GM19463 (cell line): ENCODE results near the gene MS4A7.
"Not testable (repeated sequence)": the region's sequence is repeated elsewhere in the genome, so short reads cannot be mapped to it uniquely, and the experiment has no call there.

Experiments used
- ATAC-seq: cut with Tn5 transposase; IDR thresholded peaks from one replicate; pipeline ENCODE4 v1.9.1; 2021; ENCODE audit warnings: mild to moderate bottlenecking, moderate library complexity; ENCODE audit not compliant: unreplicated experiment

MS4A7 gene, protein sequence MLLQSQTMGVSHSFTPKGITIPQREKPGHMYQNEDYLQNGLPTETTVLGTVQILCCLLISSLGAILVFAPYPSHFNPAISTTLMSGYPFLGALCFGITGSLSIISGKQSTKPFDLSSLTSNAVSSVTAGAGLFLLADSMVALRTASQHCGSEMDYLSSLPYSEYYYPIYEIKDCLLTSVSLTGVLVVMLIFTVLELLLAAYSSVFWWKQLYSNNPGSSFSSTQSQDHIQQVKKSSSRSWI

GRCh38 chr11:60378354-60378753, at the start of gene MS4A7:
MS4A7 (plus strand) TSS chr11:60378532; CDS start chr11:60383142, 4,610 bp downstream.
- peak; percentile 93 for ATAC-seq

- no peak for ATAC-seq
Measured at GRCh38 chr11:60332846-60333245, 45.5 kb upstream of the MS4A7 start.

- no peak for ATAC-seq
Measured at GRCh38 chr11:60334005-60334620, 44.2 kb upstream of the MS4A7 start.

DNA sequence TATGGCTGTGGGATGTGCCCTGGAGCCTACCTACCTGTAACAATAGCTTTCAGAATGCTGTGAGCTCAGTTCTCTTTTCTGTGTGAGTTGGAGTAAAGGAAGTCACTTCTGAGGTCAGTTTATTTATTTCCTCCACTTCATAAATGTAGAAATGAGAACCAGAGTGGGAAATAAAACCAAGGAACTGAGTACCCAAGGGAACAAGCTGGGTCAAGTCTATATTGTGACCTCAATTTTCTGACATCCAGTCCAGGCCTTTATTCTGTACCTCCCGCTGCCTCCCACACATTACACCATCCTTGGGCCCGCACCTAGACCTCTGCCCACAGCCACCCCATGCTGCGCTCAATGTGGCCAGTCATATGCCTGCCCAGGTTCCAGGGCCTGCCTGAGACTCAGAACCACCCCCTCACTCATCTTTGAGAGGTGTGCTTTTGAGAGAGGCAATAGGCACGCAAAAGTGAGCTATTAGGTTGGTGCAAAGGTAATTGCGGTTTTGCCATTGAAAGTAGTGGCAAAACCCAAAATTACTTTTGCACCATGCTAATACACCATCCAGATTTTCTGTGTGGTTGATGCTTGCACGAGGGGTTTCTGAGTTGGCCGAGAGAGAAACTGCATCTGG, 41.5 kb upstream of the MS4A7 start:
- peak; percentile 65 for ATAC-seq

- ATAC-seq: no peak
Measured at GRCh38 chr11:60338053-60338452, 40.3 kb upstream of the MS4A7 start.

GRCh38 chr11:60339356-60339755, 39.0 kb upstream of the MS4A7 start:
- no peak for ATAC-seq

GRCh38 chr11:60343094-60343704, 35.1 kb upstream of the MS4A7 start:
- ATAC-seq: no peak

- no peak for ATAC-seq
Measured at GRCh38 chr11:60344146-60344545, 34.2 kb upstream of the MS4A7 start.

DNA sequence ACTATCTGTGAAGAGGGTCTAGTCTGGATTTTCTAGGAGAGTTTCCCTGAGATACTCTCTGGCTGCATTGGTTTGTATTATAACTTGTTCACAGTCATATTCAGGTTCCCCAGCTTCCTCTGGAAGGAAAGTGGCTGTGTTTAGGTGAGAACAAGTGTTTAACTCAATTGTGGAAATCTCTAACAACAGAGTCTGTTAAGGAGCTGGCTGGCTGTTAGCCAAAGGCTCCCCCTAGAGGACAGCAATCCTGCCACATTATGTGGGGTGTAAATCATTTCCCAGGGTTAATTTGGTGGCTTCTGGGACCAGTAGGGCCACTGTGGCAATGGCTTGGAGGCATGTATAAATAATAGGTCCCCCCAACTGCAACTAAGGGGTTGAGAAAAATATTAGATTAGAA, 32.8 kb upstream of the MS4A7 start:
- ATAC-seq: no peak

- ATAC-seq: peak; percentile 66
Measured at GRCh38 chr11:60347084-60347797, 31.1 kb upstream of the MS4A7 start.

DNA sequence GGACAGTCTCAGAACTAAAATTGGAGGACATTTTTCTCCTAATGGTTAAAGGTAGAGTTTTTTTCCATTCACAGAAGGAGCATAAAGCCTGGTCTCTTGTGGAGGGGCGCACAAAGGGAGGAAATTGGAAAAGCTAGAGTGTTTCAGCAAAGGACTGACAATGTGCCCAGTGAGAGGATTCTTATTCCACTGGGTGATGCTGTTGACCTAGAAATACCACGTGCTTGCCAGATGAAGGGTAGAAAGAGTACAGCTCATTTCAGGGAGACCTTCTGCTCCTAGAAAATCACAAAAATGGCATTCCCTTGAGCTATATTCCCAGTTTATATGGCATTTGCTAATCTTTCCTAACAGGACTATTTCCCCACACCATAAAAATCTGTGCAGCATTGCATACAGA, 30.2 kb upstream of the MS4A7 start:
- ATAC-seq: no peak

- no peak for ATAC-seq
Measured at GRCh38 chr11:60349990-60350389, 28.3 kb upstream of the MS4A7 start.

- ATAC-seq: no peak
Measured at GRCh38 chr11:60357771-60358170, 20.6 kb upstream of the MS4A7 start.

DNA sequence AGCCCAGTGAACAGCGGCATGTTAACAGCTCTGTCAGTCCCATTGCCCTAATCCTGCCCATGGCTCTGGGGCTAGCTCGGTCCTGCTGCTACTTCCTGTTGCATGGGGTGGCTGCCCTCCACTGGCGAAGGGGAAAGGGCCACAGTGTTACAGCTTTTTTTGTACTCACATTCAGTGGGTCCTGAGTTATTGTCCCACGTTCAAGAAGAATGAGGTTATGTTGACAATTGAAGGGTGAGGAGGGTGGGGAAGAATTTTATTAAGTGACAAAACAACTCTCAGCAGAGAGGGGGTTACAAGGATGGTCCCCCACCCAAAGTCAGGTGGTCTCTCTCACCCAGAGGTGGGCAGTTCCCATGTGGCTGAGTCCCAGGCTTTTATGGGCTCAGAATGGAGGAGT, 17.7 kb upstream of the MS4A7 start:
- no peak for ATAC-seq

GRCh38 chr11:60362241-60362640, 16.1 kb upstream of the MS4A7 start:
- no peak for ATAC-seq

DNA sequence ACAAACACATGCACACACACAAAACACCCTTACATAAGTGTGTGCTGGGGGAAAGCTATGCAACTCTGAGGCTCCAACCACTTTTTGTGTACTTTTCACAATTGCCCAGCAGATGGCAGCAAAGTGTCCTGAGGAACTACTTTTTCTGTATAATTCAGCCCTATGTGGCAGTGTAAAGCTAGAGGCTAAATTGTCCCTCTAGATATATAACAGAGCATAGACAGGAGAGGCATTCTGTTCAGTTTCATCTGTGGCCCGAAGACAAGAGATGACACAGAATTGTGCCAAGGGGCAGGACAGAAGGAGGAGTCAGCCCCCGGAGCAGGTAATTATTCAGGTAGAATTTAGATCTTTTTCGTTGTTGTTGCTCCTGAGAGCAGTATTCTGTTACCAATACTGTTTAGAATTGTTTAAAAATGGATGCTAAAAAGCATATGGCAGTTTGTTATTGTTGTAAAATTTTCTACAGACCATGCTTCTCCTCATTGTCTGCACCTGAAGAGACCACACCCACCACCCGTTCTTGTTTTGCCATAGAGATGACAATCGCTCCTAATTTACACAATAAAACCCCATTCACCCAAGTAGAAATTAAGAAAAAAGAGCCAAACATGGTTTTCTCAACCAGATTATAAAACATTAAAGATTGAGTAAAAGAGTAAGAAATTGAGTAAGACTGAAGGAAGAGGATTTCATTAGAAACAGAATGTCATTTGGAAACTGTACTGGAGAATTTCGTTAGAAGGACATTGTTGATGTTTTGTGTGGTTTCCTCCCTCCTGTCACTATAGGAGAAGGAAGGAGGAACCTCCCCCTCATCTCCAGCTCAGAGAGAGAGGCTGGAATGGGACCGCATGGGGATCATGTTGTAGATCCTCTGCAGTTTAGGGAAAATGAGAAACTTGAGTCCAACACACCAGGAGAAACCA, 14.5 kb upstream of the MS4A7 start:
- ATAC-seq: peak; percentile 53

- ATAC-seq: not testable (repeated sequence)
Measured at GRCh38 chr11:60366262-60366904, 11.9 kb upstream of the MS4A7 start.

DNA sequence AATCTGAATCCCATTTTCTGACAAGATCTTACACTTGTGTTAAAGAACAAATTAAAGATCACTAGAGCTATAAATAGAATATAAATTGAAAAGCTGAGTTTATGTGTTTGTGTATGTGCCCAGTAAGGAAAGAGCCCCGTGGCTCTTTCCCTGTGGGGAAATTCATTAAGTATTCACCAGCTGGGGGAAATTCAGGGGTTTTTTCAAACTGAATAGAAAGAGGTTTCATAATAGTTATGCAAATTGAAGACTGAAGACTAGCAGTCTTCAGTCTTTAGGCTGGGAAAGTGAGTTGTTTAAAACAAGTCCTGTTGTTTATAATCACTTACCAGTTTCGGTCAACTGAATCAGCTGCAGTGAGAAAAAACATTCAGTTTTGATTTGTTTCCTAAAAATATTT, 11.3 kb upstream of the MS4A7 start:
- ATAC-seq: peak; percentile 84

- ATAC-seq: no peak
Measured at GRCh38 chr11:60367896-60368295, 10.4 kb upstream of the MS4A7 start.
